HepG2 (cell line): Measurements from ENCODE around the gene TTF2. TPM values are rescaled to one million over a fixed set of nuclear protein-coding genes. Genes with fewer than 3 reads are reported as not detected.

ENCODE experiments used
- ATAC-seq: fragments of 200-7000 bp; cut with Tn5 transposase; 3 replicates; pipeline ENCODE4 v1.9.1; 2020; ENCODE audit warnings: mild to moderate bottlenecking, moderate library complexity
- BruUV-seq: library from RNA; stranded (reverse); fragments of 400-500 nt; replicated peaks from 2 replicates; lab custom pipeline; 2021; lab: Mats Ljungman, UMichigan
- CTCF ChIA-PET: fragments of 300-600 bp; formaldehyde crosslinking; extraction: SDS; loops from one replicate; lab custom pipeline; 2021; ENCODE audit warnings: low total read pairs, inconsistent platforms, low intra/inter-chr PET ratio; lab: Yijun Ruan, JAX
- POLR2A ChIA-PET: fragments of 350-600 bp; sonication (Branson Sonifier 250); formaldehyde crosslinking; loops from one replicate; lab custom pipeline; 2020; ENCODE audit warnings: antibody characterized with exemption, inconsistent platforms; lab: Yijun Ruan, JAX
- DNase-seq: peaks from one replicate; pipeline ENCODE4 v3.0.0-alpha.2; 2015; ENCODE audit warnings: low spot score
- FAIRE-seq: peaks from 3 replicates; lab custom pipeline; 2011; peaks lifted over from hg19 to GRCh38; lab: Jason Lieb, UNC
- H2AFZ ChIP-seq: one replicate; pipeline ENCODE4 v1.6.1; 2011; ENCODE audit warnings: low read length, inconsistent platforms
- H3K27ac ChIP-seq: fragments of 300-600 bp; 3 replicates; pipeline ENCODE4 v1.8.0; 2011; ENCODE audit warnings: mixed run types, mild to moderate bottlenecking, mixed read lengths, low read length, inconsistent platforms; ENCODE audit not compliant: insufficient read depth; ENCODE audit errors: extremely low read length
- H3K27me3 ChIP-seq, 2 experiments: fragments of 200-600 bp in 1 of 2; 2 replicates in 1 of 2; 3 replicates in 1 of 2; pipeline versions ENCODE4 v1.6.0 to v1.8.0; 2011; ENCODE audit warnings: low read length in 2 of 2, mild to moderate bottlenecking in 2 of 2, moderate library complexity in 2 of 2, inconsistent platforms in 1 of 2; ENCODE audit not compliant: insufficient read depth in 2 of 2, control insufficient read depth in 1 of 2
- H3K36me3 ChIP-seq, 2 experiments: fragments of 200-600 bp in 1 of 2; replicated peaks in 1 of 2; 2 replicates in 1 of 2; 3 replicates in 1 of 2; pipeline versions ENCODE4 v1.5.1 to v1.8.0; 2011; ENCODE audit warnings: low read length in 2 of 2, inconsistent platforms in 1 of 2; ENCODE audit not compliant: insufficient read depth in 2 of 2, control insufficient read depth in 1 of 2
- H3K4me1 ChIP-seq: 2 replicates; pipeline ENCODE4 v1.5.1; 2012; ENCODE audit warnings: low read length, inconsistent platforms; ENCODE audit not compliant: insufficient read depth
- H3K4me2 ChIP-seq: 2 replicates; pipeline ENCODE4 v1.6.0; 2011; ENCODE audit warnings: low read depth, low read length, inconsistent platforms
- H3K4me3 ChIP-seq, 3 experiments: fragments of 200-600 bp in 1 of 3; sonication (generic), shearing (Covaris generic) in 1 of 3; replicated peaks in 1 of 3; 2 replicates each; pipeline ENCODE4 v1.5.1; 2011 to 2016; ENCODE audit warnings: low read length in 3 of 3, inconsistent platforms in 2 of 3, low read depth in 2 of 3, mild to moderate bottlenecking in 2 of 3, control low read depth in 1 of 3, mixed read lengths in 1 of 3; ENCODE audit not compliant: insufficient read depth in 1 of 3
- H3K79me2 ChIP-seq: one replicate; pipeline ENCODE4 v1.6.1; 2011; ENCODE audit warnings: low read length, inconsistent platforms; ENCODE audit not compliant: insufficient read depth
- H3K9ac ChIP-seq: 2 replicates; pipeline ENCODE4 v1.6.0; 2011; ENCODE audit warnings: mild to moderate bottlenecking, low read depth, low read length, inconsistent platforms; ENCODE audit not compliant: insufficient read depth
- H3K9me3 ChIP-seq: 2 replicates; pipeline ENCODE4 v1.5.1; 2012; ENCODE audit warnings: mild to moderate bottlenecking, low read length
- H4K20me1 ChIP-seq: 2 replicates; pipeline ENCODE4 v1.6.0; 2011; ENCODE audit warnings: inconsistent platforms, mild to moderate bottlenecking, low read length, moderate library complexity; ENCODE audit not compliant: insufficient read depth
- HOXA7 ChIP-seq: sonication (generic); formaldehyde crosslinking; IDR thresholded peaks from 2 replicates; pipeline ENCODE4 v1.8.1; 2022; ENCODE audit warnings: mild to moderate bottlenecking, missing genetic modification reagents, moderate library complexity
- NFIC ChIP-seq: IDR thresholded peaks from 2 replicates; pipeline ENCODE4 v1.6.1; 2012; ENCODE audit warnings: mild to moderate bottlenecking, low read length, inconsistent platforms
- NKX3-1 ChIP-seq: sonication (generic); formaldehyde crosslinking; IDR thresholded peaks from 2 replicates; pipeline ENCODE4 v1.5.0; 2020; ENCODE audit warnings: missing genetic modification reagents
- PCBP2 ChIP-seq: fragments of 200-400 bp; formaldehyde crosslinking; optimal IDR thresholded peaks from 2 replicates; pipeline ENCODE3; 2018; ENCODE audit warnings: low read length, low read depth; ENCODE audit not compliant: poor library complexity, severe bottlenecking
- ZNF451 ChIP-seq: sonication (generic); formaldehyde crosslinking; IDR thresholded peaks from 2 replicates; pipeline ENCODE4 v1.5.0; 2020; ENCODE audit warnings: mild to moderate bottlenecking, missing genetic modification reagents
- WGBS: methylation state at CpG from one replicate; pipeline ENCODE4 v1.1.6; 2017; ENCODE audit warnings: low lambda C conversion rate; 5-methylcytosine and 5-hydroxymethylcytosine counted together
- in situ Hi-C: cut with HindIII; loops from 2 replicates; pipeline ENCODE4 v1.10.0; 2017; ENCODE audit warnings: low pct_unique_long_range_greater_than_20kb; ENCODE audit not compliant: extremely low pct_ligation_motif_present
- intact Hi-C: fragments of 100-400 bp; cut with micrococcal nuclease; formaldehyde crosslinking; loops from one replicate; pipeline ENCODE4 v1.10.0; 2022; ENCODE audit not compliant: unreplicated experiment
- polyA plus RNA-seq, 8 experiments: library from polyadenylated mRNA; depleted of rRNA in 3 of 8; stranded (reverse) in 7 of 8; unstranded in 1 of 8; fragments of >200 nt; fragmentation: Illumina TruSeq in 4 of 8; extraction: Trizol in 4 of 8; gene quantifications; 2 replicates each; pipeline versions ENCODE4 v1.2.1 to v1.2.3, GENCODE V29; 2011 to 2016; ENCODE audit warnings: low read depth in 4 of 8, missing spikeins in 1 of 8, mixed read lengths in 1 of 8; ENCODE audit not compliant: insufficient read depth in 1 of 8
- total RNA-seq, 5 experiments: library from RNA; depleted of rRNA; stranded (reverse); fragments of >200 nt; fragmentation: Illumina TruSeq; extraction: Trizol; gene quantifications; 2 replicates each; pipeline ENCODE4 v1.2.3, GENCODE V29; 2016; ENCODE audit warnings: low read depth in 1 of 5
- TF ChIP-seq, protein P1 (sequence below): sonication (generic); formaldehyde crosslinking; IDR thresholded peaks from 2 replicates; pipeline ENCODE4 v1.5.0; 2020; ENCODE audit warnings: missing genetic modification reagents, mild to moderate bottlenecking, borderline replicate concordance

TTF2 gene
- total and polyA plus RNA-seq, 2 of the 13 experiments (the other 11 are each of a cell fraction or from before 2014, with no cell fraction given) = 12.8 to 48.9 TPM

GRCh38 chr1:117068580-117068979 lies 8.5 kb downstream of the TTF2 start:
- CTCF ChIA-PET = interaction anchor here (2.1 to 2.3 kb wide), 2 partner anchors 60 to 215 kb away, joined by 21 to 23 read pairs; no protein-coding TSS in a partner anchor
- no peak for DNase-seq
- H3K27ac ChIP-seq = no peak overlapping the region
- ATAC-seq = no peak
- in situ Hi-C loops = loop anchor here (5.0 kb wide), 1 partner anchor 214 kb away; no protein-coding TSS in a partner anchor
- BruUV-seq = no TSS peak
- intact Hi-C loops = loop anchor here (1.0 kb wide), 2 partner anchors 60 to 216 kb away; no protein-coding TSS in a partner anchor
- TF ChIP-seq NFIC = no peak
- no peak for TF ChIP-seq ZNF451 (CRISPR knock-in tag)
- TF ChIP-seq NKX3-1 (CRISPR knock-in tag) = no peak
- no peak for TF ChIP-seq PCBP2
- TF ChIP-seq, protein P1, sequence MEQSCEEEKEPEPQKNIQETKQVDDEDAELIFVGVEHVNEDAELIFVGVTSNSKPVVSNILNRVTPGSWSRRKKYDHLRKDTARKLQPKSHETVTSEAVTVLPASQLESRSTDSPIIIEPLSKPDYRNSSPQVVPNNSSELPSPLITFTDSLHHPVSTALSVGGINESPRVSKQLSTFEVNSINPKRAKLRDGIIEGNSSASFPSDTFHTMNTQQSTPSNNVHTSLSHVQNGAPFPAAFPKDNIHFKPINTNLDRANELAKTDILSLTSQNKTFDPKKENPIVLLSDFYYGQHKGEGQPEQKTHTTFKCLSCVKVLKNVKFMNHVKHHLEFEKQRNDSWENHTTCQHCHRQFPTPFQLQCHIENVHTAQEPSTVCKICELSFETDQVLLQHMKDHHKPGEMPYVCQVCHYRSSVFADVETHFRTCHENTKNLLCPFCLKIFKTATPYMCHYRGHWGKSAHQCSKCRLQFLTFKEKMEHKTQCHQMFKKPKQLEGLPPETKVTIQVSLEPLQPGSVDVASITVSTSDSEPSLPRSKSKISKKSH = no peak
- no peak for TF ChIP-seq HOXA7 (CRISPR knock-in tag)
- WGBS = 90% methylated on average over 5 of the region's 5 CpGs
- H3K27me3 ChIP-seq = no peaks in the 10 kb centered on the region
- H3K9ac ChIP-seq = no peak overlapping the region
- no peaks in the 10 kb centered on the region for H3K4me1 ChIP-seq
- no peaks in the 10 kb centered on the region for H4K20me1 ChIP-seq
- no peak overlapping the region for H3K4me3 ChIP-seq
- no peak overlapping the region for H3K4me2 ChIP-seq
- FAIRE-seq = no peak
- H3K79me2 ChIP-seq = no peaks in the 10 kb centered on the region
- H3K9me3 ChIP-seq = no peaks in the 10 kb centered on the region
- H3K36me3 ChIP-seq = peaks cover 0 to 6% of the 10 kb centered on the region in 2 experiments; a peak in 1 of 5 replicates
- POLR2A ChIA-PET = no interaction called here
- H2AFZ ChIP-seq = no peak overlapping the region
